OCI-LY3 (cell line): ENCODE measurements around the gene WDFY4.

ENCODE experiments used
- EZH2phosphoT487 ChIP-seq: fragments of 200-600 bp; shearing (Covaris generic); IDR thresholded peaks from 2 replicates; pipeline ENCODE4 v1.6.1; 2018; ENCODE audit warnings: antibody characterized with exemption, mixed run types, low read depth
- TF ChIP-seq, protein P1 (sequence below): fragments of 200-600, 300-600 bp; sonication (generic); IDR thresholded peaks from 2 replicates; pipeline ENCODE4 v1.5.1; 2014; ENCODE audit warnings: antibody characterized with exemption, low read length, low read depth

DNA sequence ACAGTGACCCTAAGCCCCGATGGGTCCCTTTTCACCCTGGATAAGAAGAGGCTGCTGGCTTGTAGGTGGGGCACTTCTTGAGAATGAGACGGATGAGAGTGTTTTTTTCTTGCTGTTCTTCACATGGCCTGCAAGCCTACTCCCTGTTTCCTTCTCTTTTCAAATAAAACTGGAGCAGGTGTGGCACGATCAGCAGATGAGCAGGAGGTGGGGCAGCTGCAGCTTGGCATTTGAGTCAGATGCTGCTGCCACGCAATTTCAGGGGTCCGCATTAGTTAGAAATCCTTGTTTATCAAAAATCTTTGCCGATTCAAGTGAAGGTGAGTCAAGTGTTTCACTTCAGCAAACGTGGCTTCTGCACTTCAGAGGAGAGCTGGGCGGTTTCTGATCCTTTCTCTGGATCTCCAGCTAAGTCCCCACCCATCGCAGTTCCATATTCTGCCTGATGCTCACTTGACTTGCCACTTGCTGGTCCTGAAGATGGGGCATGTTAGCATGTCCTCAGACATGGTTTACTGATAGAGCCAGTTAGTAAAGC is 20.8 kb downstream of the WDFY4 start:
- TF ChIP-seq, protein P1, sequence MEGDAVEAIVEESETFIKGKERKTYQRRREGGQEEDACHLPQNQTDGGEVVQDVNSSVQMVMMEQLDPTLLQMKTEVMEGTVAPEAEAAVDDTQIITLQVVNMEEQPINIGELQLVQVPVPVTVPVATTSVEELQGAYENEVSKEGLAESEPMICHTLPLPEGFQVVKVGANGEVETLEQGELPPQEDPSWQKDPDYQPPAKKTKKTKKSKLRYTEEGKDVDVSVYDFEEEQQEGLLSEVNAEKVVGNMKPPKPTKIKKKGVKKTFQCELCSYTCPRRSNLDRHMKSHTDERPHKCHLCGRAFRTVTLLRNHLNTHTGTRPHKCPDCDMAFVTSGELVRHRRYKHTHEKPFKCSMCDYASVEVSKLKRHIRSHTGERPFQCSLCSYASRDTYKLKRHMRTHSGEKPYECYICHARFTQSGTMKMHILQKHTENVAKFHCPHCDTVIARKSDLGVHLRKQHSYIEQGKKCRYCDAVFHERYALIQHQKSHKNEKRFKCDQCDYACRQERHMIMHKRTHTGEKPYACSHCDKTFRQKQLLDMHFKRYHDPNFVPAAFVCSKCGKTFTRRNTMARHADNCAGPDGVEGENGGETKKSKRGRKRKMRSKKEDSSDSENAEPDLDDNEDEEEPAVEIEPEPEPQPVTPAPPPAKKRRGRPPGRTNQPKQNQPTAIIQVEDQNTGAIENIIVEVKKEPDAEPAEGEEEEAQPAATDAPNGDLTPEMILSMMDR: no peak
- TF ChIP-seq EZH2phosphoT487: no peak
